Body of pancreas (tissue), 4 donors: ENCODE data around the gene KRTAP9-4. TPM values are rescaled to one million over a fixed set of nuclear protein-coding genes. Genes with fewer than 3 reads are reported as not detected.
"Not testable (repeated sequence)": the region's sequence is repeated elsewhere in the genome, so short reads cannot be mapped to it uniquely, and the experiment has no call there.

Experiments
- ATAC-seq: fragments of 150-250 bp; one replicate; pipeline ENCODE4 v1.9.1; 2016
- DNase-seq, 4 donors: peaks; one replicate each; pipeline ENCODE4 v3.0.0-alpha.2; 2019
- H3K27ac ChIP-seq, 4 donors: fragments of 200-600 bp; sonication (generic); 1 replicate in 3 of 4; 2 replicates in 1 of 4; pipeline versions ENCODE4 v1.5.1 to v1.6.1; 2016 to 2019; ENCODE audit warnings: mild to moderate bottlenecking in 1 of 4, mixed read lengths in 1 of 4, moderate library complexity in 1 of 4
- H3K27me3 ChIP-seq, 2 donors: fragments of 200-600 bp; sonication (generic); one replicate each; pipeline ENCODE4 v1.6.0; 2016; ENCODE audit warnings: mild to moderate bottlenecking in 1 of 2
- H3K36me3 ChIP-seq, 2 donors: fragments of 200-600 bp; sonication (generic); replicated peaks in 1 of 2; 2 replicates each; pipeline ENCODE4 v1.5.1; 2016; ENCODE audit warnings: low read depth in 2 of 2; ENCODE audit not compliant: insufficient read depth in 1 of 2
- H3K4me1 ChIP-seq: fragments of 200-600 bp; sonication (generic); one replicate; pipeline ENCODE4 v1.6.0; 2016
- H3K4me3 ChIP-seq, 2 donors: fragments of 200-600 bp; sonication (generic); 1 replicate in 1 of 2; 2 replicates in 1 of 2; pipeline ENCODE4 v1.5.1; 2016 to 2019
- H3K9me3 ChIP-seq, 3 donors: fragments of 200-600 bp; sonication (generic); 1 replicate in 2 of 3; 2 replicates in 1 of 3; pipeline ENCODE4 v1.5.1; 2016
- POLR2A ChIP-seq, 3 donors: fragments of 450-650 bp; IDR thresholded peaks; one replicate each; pipeline ENCODE4 v1.6.1; 2016; ENCODE audit warnings: antibody characterized with exemption in 3 of 3, mild to moderate bottlenecking in 2 of 3
- WGBS, 2 donors: methylation state at CpG; one replicate each; pipeline ENCODE4 v1.1.5; 2017; 5-methylcytosine and 5-hydroxymethylcytosine counted together
- intact Hi-C: fragments of 100-400 bp; cut with DNase I; formaldehyde crosslinking; loops from one replicate; pipeline ENCODE4 v1.15.1; 2023
- total RNA-seq, 2 donors: library from RNA; depleted of rRNA; stranded (reverse); fragments of >200 nt; gene quantifications; one replicate each; pipeline ENCODE4 v1.1.0, GENCODE V29; 2016
- TF ChIP-seq, protein P1 (sequence below), 7 experiments: fragments of 450-650 bp in 4 of 7; fragments of 200-600 bp in 3 of 7; sonication (generic) in 3 of 7; IDR thresholded peaks; one replicate each; pipeline ENCODE4 v1.5.1; 2016 to 2019; ENCODE audit warnings: antibody characterized with exemption in 7 of 7

Gene KRTAP9-4
- total RNA-seq, result not detected

- H3K27ac ChIP-seq, H3K9me3 ChIP-seq, H3K27me3 ChIP-seq, H3K4me3 ChIP-seq, intact Hi-C loops, ATAC-seq, H3K4me1 ChIP-seq, H3K36me3 ChIP-seq, DNase-seq: not testable (repeated sequence)
- WGBS, 2 donors, result 67 to 71% methylated on average over 1 to 2 of the region's 2 CpGs
Observed at GRCh38 chr17:41249637-41250240, at the start of gene KRTAP9-4. Gene KRTAP9-4, plus strand, starts transcription at chr17:41249687. Its CDS starts 34 bp downstream, at chr17:41249721.

GRCh38 chr17:41211845-41212466 lies 37.5 kb upstream of the KRTAP9-4 start:
- Histone ChIP-seq H3K4me3 (no peak overlapping the region), H3K27me3 (no peaks in the 10 kb centered on the region), H3K36me3 (no peaks in the 10 kb centered on the region), H3K4me1 (no peaks in the 10 kb centered on the region), H3K27ac (no peak overlapping the region), H3K9me3 (no peaks in the 10 kb centered on the region)
- intact Hi-C loops, result no loop called here
- DNase-seq (no peak), ATAC-seq (no peak)
- TF ChIP-seq POLR2A (IDR thresholded peaks at IDR 0.05), result no peak
- TF ChIP-seq, protein P1, sequence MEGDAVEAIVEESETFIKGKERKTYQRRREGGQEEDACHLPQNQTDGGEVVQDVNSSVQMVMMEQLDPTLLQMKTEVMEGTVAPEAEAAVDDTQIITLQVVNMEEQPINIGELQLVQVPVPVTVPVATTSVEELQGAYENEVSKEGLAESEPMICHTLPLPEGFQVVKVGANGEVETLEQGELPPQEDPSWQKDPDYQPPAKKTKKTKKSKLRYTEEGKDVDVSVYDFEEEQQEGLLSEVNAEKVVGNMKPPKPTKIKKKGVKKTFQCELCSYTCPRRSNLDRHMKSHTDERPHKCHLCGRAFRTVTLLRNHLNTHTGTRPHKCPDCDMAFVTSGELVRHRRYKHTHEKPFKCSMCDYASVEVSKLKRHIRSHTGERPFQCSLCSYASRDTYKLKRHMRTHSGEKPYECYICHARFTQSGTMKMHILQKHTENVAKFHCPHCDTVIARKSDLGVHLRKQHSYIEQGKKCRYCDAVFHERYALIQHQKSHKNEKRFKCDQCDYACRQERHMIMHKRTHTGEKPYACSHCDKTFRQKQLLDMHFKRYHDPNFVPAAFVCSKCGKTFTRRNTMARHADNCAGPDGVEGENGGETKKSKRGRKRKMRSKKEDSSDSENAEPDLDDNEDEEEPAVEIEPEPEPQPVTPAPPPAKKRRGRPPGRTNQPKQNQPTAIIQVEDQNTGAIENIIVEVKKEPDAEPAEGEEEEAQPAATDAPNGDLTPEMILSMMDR (IDR thresholded peaks at IDR 0.05), result no peak
- WGBS, 2 donors, result 21 to 43% methylated on average over 1 of the region's 1 CpG

GRCh38 chr17:41212524-41213169 lies 36.8 kb upstream of the KRTAP9-4 start:
- intact Hi-C loops, result no loop called here
- Histone ChIP-seq H3K27me3 (no peaks in the 10 kb centered on the region), H3K4me1 (no peaks in the 10 kb centered on the region), H3K9me3 (no peaks in the 10 kb centered on the region), H3K27ac (no peak overlapping the region), H3K36me3 (no peaks in the 10 kb centered on the region), H3K4me3 (no peak overlapping the region)
- no peak for DNase-seq
- no peak for TF ChIP-seq POLR2A (IDR thresholded peaks at IDR 0.05)
- ATAC-seq, result no peak
- whole genome bisulfite sequencing, 2 donors, result 49 to 57% methylated on average over 6 to 7 of the region's 7 CpGs

DNA sequence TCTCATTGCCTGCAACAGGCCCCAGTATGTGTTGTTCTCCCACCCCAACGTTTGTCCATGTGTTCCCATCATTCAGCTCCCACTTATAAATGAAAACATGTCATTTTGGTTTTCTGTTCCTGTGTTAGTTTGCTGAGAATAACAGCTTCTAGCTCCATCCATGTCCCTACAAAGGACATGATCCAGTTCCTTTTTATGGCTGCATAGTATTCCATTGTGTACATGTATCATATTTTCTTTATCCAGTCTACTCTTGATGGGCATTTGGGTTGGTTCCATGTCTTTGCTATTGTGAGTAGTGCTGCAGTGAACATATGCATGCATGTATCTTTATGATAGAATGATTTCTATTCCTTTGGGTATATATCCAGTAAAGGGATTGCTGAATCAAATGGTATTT lies 33.8 kb upstream of the KRTAP9-4 start:
- Histone ChIP-seq H3K9me3 (no peaks in the 10 kb centered on the region), H3K27me3 (no peaks in the 10 kb centered on the region), H3K27ac (no peak overlapping the region), H3K4me3 (no peak overlapping the region), H3K4me1 (no peaks in the 10 kb centered on the region), H3K36me3 (no peaks in the 10 kb centered on the region)
- no peak for ATAC-seq
- no peak for DNase-seq
- 36 to 63% methylated on average over 1 of the region's 1 CpG for WGBS, 2 donors
- intact Hi-C loops, result no loop called here
- no peak for TF ChIP-seq POLR2A (IDR thresholded peaks at IDR 0.05)
- TF ChIP-seq, protein P1 (IDR thresholded peaks at IDR 0.05), result no peak

GRCh38 chr17:41223821-41224220 lies 25.7 kb upstream of the KRTAP9-4 start:
- ATAC-seq (no peak), DNase-seq (no peak)
- 56 to 64% methylated on average over 2 of the region's 2 CpGs for WGBS, 2 donors
- Histone ChIP-seq H3K36me3 (no peaks in the 10 kb centered on the region), H3K27me3 (peaks cover 0 to 4% of the 10 kb centered on the region in 2 donors), H3K27ac (no peak overlapping the region), H3K9me3 (no peaks in the 10 kb centered on the region), H3K4me1 (no peaks in the 10 kb centered on the region), H3K4me3 (no peak overlapping the region)
- intact Hi-C loops, result no loop called here
- TF ChIP-seq, protein P1 (IDR thresholded peaks at IDR 0.05), result no peak
- no peak for TF ChIP-seq POLR2A (IDR thresholded peaks at IDR 0.05)
